H54 (cell line): Measurements from ENCODE around the gene CSMD2.
"Not testable (repeated sequence)": the region's sequence is repeated elsewhere in the genome, so short reads cannot be mapped to it uniquely, and the experiment has no call there.

Experiments
- DNase-seq: peaks from one replicate; pipeline ENCODE4 v3.0.0; 2011; ENCODE audit warnings: low spot score, mixed read lengths; ENCODE audit not compliant: insufficient read length
- FAIRE-seq: peaks from 3 replicates; lab custom pipeline; 2011; peaks lifted over from hg19 to GRCh38; lab: Jason Lieb, UNC
- POLR2A ChIP-seq: IDR thresholded peaks from 2 replicates; pipeline ENCODE4 v1.6.1; 2011; ENCODE audit warnings: low read depth, mild to moderate bottlenecking, low read length

Gene CSMD2

GRCh38 chr1:34164771-34165391, at the start of gene CSMD2:
Gene CSMD2, minus strand, starts transcription at chr1:34165230. Its CDS starts 133 bp downstream, at chr1:34165097.
- FAIRE-seq = no peak
- TF ChIP-seq POLR2A = no peak
- peak; percentile 75 for DNase-seq

- FAIRE-seq = no peak
- TF ChIP-seq POLR2A = no peak
- DNase-seq = no peak
Measured at GRCh38 chr1:34213956-34214355, 48.9 kb upstream of the CSMD2 start.

- DNase-seq = no peak
- FAIRE-seq = no peak
- no peak for TF ChIP-seq POLR2A
Measured at GRCh38 chr1:34212673-34213072, 47.6 kb upstream of the CSMD2 start.

GRCh38 chr1:34199927-34200326, 34.9 kb upstream of the CSMD2 start:
- TF ChIP-seq POLR2A = no peak
- FAIRE-seq (peak; percentile 97), DNase-seq (peak; percentile 90)

- DNase-seq (no peak), FAIRE-seq (no peak)
- TF ChIP-seq POLR2A = no peak
Measured at GRCh38 chr1:34192621-34193020, 27.6 kb upstream of the CSMD2 start.

GRCh38 chr1:34190692-34191091, 25.7 kb upstream of the CSMD2 start:
- peak; percentile 33 for FAIRE-seq
- peak; percentile 35 for DNase-seq
- no peak for TF ChIP-seq POLR2A

GRCh38 chr1:34188985-34189384, 24.0 kb upstream of the CSMD2 start:
- FAIRE-seq (no peak), DNase-seq (no peak)
- TF ChIP-seq POLR2A = no peak

- FAIRE-seq (no peak), DNase-seq (peak; percentile 24)
- TF ChIP-seq POLR2A = no peak
Measured at GRCh38 chr1:34188418-34188817, 23.4 kb upstream of the CSMD2 start.

GRCh38 chr1:34186741-34187494, 21.9 kb upstream of the CSMD2 start:
- DNase-seq = peak; percentile 46
- FAIRE-seq = peak; percentile 80
- TF ChIP-seq POLR2A = no peak

GRCh38 chr1:34183381-34183780, 18.4 kb upstream of the CSMD2 start:
- not testable (repeated sequence) for FAIRE-seq, DNase-seq

- DNase-seq = no peak
- no peak for TF ChIP-seq POLR2A
- no peak for FAIRE-seq
Measured at GRCh38 chr1:34178072-34178471, 13.0 kb upstream of the CSMD2 start.

- no peak for TF ChIP-seq POLR2A
- FAIRE-seq = no peak
- no peak for DNase-seq
Measured at GRCh38 chr1:34176830-34177603, 12.0 kb upstream of the CSMD2 start, which contains the start of gene C1orf94. Gene C1orf94, plus strand, starts transcription at chr1:34176907. Its CDS starts 883 bp downstream, at chr1:34177790.

- no peak for TF ChIP-seq POLR2A
- FAIRE-seq (no peak), DNase-seq (no peak)
Measured at GRCh38 chr1:34175744-34176143, 10.7 kb upstream of the CSMD2 start.

- peak; percentile 36 for FAIRE-seq
- TF ChIP-seq POLR2A = no peak
- DNase-seq = no peak
Measured at GRCh38 chr1:34167389-34167788, 2.4 kb upstream of the CSMD2 start.
